Heart right ventricle (tissue), 16 donors: ENCODE results near the gene TLL2. TPM values are rescaled to one million over a fixed set of nuclear protein-coding genes. Genes with fewer than 3 reads are reported as not detected.

ENCODE experiments used
- ATAC-seq, 8 donors: fragments of 200-7000 bp; cut with Tn5 transposase; one replicate each; pipeline ENCODE4 v1.9.1; 2020; ENCODE audit warnings: mild to moderate bottlenecking in 8 of 8, moderate library complexity in 8 of 8, moderate number of reproducible peaks in 1 of 8
- DNase-seq, 2 donors: peaks; one replicate each; pipeline ENCODE4 v3.0.0-alpha.2; 2020
- H3K27ac ChIP-seq, 10 donors: fragments of 200-600 bp; sonication (generic) in 2 of 10; one replicate each; pipeline versions ENCODE4 v1.5.0 to v1.8.0; 2020 to 2022; ENCODE audit warnings: mild to moderate bottlenecking in 3 of 10
- H3K27me3 ChIP-seq, 7 donors: fragments of 200-600 bp; one replicate each; pipeline ENCODE4 v1.8.0; 2021 to 2022; ENCODE audit warnings: mild to moderate bottlenecking in 2 of 7
- H3K36me3 ChIP-seq, 9 donors: fragments of 200-600 bp; sonication (generic) in 1 of 9; one replicate each; pipeline versions ENCODE4 v1.5.0 to v1.8.0; 2020 to 2022; ENCODE audit warnings: mild to moderate bottlenecking in 2 of 9
- H3K4me1 ChIP-seq, 9 donors: fragments of 200-600 bp; sonication (generic) in 1 of 9; one replicate each; pipeline versions ENCODE4 v1.5.0 to v1.8.0; 2020 to 2022; ENCODE audit warnings: mild to moderate bottlenecking in 4 of 9
- H3K4me3 ChIP-seq, 10 donors: fragments of 200-600 bp; sonication (generic) in 2 of 10; one replicate each; pipeline versions ENCODE4 v1.5.0 to v1.8.0; 2020 to 2022; ENCODE audit warnings: mild to moderate bottlenecking in 7 of 10, moderate library complexity in 2 of 10
- H3K9me3 ChIP-seq, 11 donors: fragments of 200-600 bp in 10 of 11; sonication (generic) in 2 of 11; one replicate each; pipeline versions ENCODE4 v1.5.0 to v1.8.0; 2013 to 2022; ENCODE audit warnings: mild to moderate bottlenecking in 2 of 11, control low read depth in 1 of 11, moderate library complexity in 1 of 11
- CTCF ChIP-seq, 9 donors: fragments of 200-600 bp; sonication (generic) in 2 of 9; IDR thresholded peaks; one replicate each; pipeline versions ENCODE4 v1.5.0 to v1.8.0; 2021 to 2022; ENCODE audit warnings: antibody characterized with exemption in 9 of 9, mild to moderate bottlenecking in 5 of 9, moderate library complexity in 1 of 9
- WGBS, 2 donors: extraction: QIAGEN DNeasy Blood & Tissue Kit; methylation state at CpG; one replicate each; pipeline ENCODE4 v1.1.7; 2013; ENCODE audit warnings: inconsistent platforms in 1 of 2; 5-methylcytosine and 5-hydroxymethylcytosine counted together
- intact Hi-C, 10 donors: fragments of 100-400 bp; cut with DNase I; formaldehyde crosslinking; loops; one replicate each; pipeline versions ENCODE4 v1.11.1 to v1.14.2; 2022
- polyA plus RNA-seq, 2 donors: library from polyadenylated mRNA; stranded (reverse); fragments of 200-250 nt; gene quantifications; one replicate each; pipeline ENCODE4 v1.2.3, GENCODE V29; 2013
- total RNA-seq, 10 donors: library from RNA; stranded (reverse); fragmentation: NEBNext Ultra II Directional in 3 of 10; extraction: Animal tissue kit (Norgen Biotek cat#: 25700) in 3 of 10; gene quantifications; one replicate each; pipeline versions ENCODE4 v1.2.1 to v1.2.4, GENCODE V29; 2021 to 2023
- donor health status: Arrhythmogenic right ventricular cardiomyopathy.
- donor health status: ischemic (EF 13 %, LVEDD 7.1; RV severe dilation, severe dysfunction).
- donor health status: healthy with polysubstance abuse.
- donor health status: DM: no; HTN: yes; CAD: no.
- donor health status: DM: no; HTN: no; CAD: no.
- donor health status: ischemic (EF 25% LVEDD 6.9; RV normal size, moderate dysfunction).
- donor health status: ischemic (EF 25% LVEDD 5.7; RV mildly dilated, moderate dysfunction).
- donor health status: healthy.
- donor health status: DM: yes; HTN: yes; CAD: no.
- donor health status: Ischemic cardiomyopathy.
- donor health status: ischemic (EF 35%, LVEDD 5.7; RV mildly dilated, moderate dysfunction).
- donor health status: nonischemic (EF 11% LVEDD 7.7; RV severe dilation, severe dysfunction).
- donor health status: DM: yes; HTN: yes; CAD: no.
- donor health status: PGD.
- donor health status: ischemic (EF 29% LVEDD 5.4; RV normal size, mild dysfunction).
- donor health status: nonischemic (EF 23%, LVEDD 6.1; RV moderate dilation, normal function).

TLL2 gene
- total and polyA plus RNA-seq, 12 donors, result 2.3 to 9.2 (median 6.9) TPM

GRCh38 chr10:96384506-96384905, 129.2 kb downstream of the TLL2 start:
- H3K9me3 ChIP-seq, result no peaks in the 10 kb centered on the region

GRCh38 chr10:96380821-96381220, 132.9 kb downstream of the TLL2 start:
- ATAC-seq (peak in 2 of 8 donors; percentile 23 to 43), DNase-seq (no peak)
- Histone ChIP-seq H3K36me3 (no peaks in the 10 kb centered on the region), H3K27me3 (peaks cover 0 to 7% (median 0%) of the 10 kb centered on the region in 7 donors), H3K4me1 (peaks cover 0 to 21% (median 11%) of the 10 kb centered on the region in 9 donors), H3K27ac (no peak overlapping the region), H3K9me3 (no peaks in the 10 kb centered on the region), H3K4me3 (no peak overlapping the region)
- WGBS, 2 donors, result 88 to 95% methylated on average over 7 of the region's 7 CpGs
- intact Hi-C loops, result no loop called here
- no peak for TF ChIP-seq CTCF (IDR thresholded peaks at IDR 0.05)

More at GRCh38 chr10:96384506-96384905, 129.2 kb downstream of the TLL2 start:
- peaks cover 0 to 9% (median under 1%) of the 10 kb centered on the region in 9 donors for H3K4me1 ChIP-seq
- H3K36me3 ChIP-seq, result no peaks in the 10 kb centered on the region
- intact Hi-C loops, result no loop called here
- no peak for ATAC-seq
- H3K27me3 ChIP-seq, result peaks cover 0 to 7% (median 0%) of the 10 kb centered on the region in 7 donors
- TF ChIP-seq CTCF (IDR thresholded peaks at IDR 0.05), result no peak
- DNase-seq, result no peak
- no peak overlapping the region for H3K4me3 ChIP-seq
- no peak overlapping the region for H3K27ac ChIP-seq
- WGBS, 2 donors, result 76 to 78% methylated on average over 25 of the region's 25 CpGs

GRCh38 chr10:96379758-96380157, 134.0 kb downstream of the TLL2 start:
- no peak for TF ChIP-seq CTCF (IDR thresholded peaks at IDR 0.05)
- Histone ChIP-seq H3K4me1 (peaks cover 2 to 30% (median 14%) of the 10 kb centered on the region in 9 donors), H3K36me3 (no peaks in the 10 kb centered on the region), H3K9me3 (no peaks in the 10 kb centered on the region), H3K4me3 (no peak overlapping the region), H3K27ac (no peak overlapping the region), H3K27me3 (peaks cover 0 to 5% (median 0%) of the 10 kb centered on the region in 7 donors)
- intact Hi-C loops, result loop anchor here in 7 of 10 donors (5.0 to 10.0 kb wide), 4 partner anchors 133 to 645 kb away; partner anchors contain the start of genes LCOR (in 3 of the 7) and TLL2 (in 3 of the 7)
- ATAC-seq, result no peak
- no peak for DNase-seq
- 68 to 72% methylated on average over 8 of the region's 8 CpGs for WGBS, 2 donors

GRCh38 chr10:96378741-96379140, 135.0 kb downstream of the TLL2 start:
- Histone ChIP-seq H3K36me3 (no peaks in the 10 kb centered on the region), H3K27ac (peak overlapping the region in 2 of 10 donors; percentile 1 to 30), H3K27me3 (no peaks in the 10 kb centered on the region), H3K4me3 (no peak overlapping the region), H3K9me3 (no peaks in the 10 kb centered on the region), H3K4me1 (peaks cover 2 to 38% (median 14%) of the 10 kb centered on the region in 9 donors)
- DNase-seq, result no peak
- 92 to 94% methylated on average over 15 of the region's 15 CpGs for WGBS, 2 donors
- intact Hi-C loops, result loop anchor here in 7 of 10 donors (5.0 to 10.0 kb wide), 4 partner anchors 134 to 646 kb away; partner anchors contain the start of genes LCOR (in 3 of the 7) and TLL2 (in 3 of the 7)
- no peak for TF ChIP-seq CTCF (IDR thresholded peaks at IDR 0.05)
- ATAC-seq, result no peak
